T1000 (cell line): Measurements from ENCODE around the gene CTTN.
"Not testable (repeated sequence)": the region's sequence is repeated elsewhere in the genome, so short reads cannot be mapped to it uniquely, and the experiment has no call there.

Experiments
- DNase-seq: peaks from one replicate; lab custom pipeline; 2025; ENCODE audit warnings: mixed read lengths; lab: John Stamatoyannopoulos, UW

The CTTN gene

GRCh38 chr11:70381872-70382861 is 16.2 kb upstream of the CTTN start:
- no peak for DNase-seq

GRCh38 chr11:70383664-70384565 is 14.4 kb upstream of the CTTN start:
- DNase-seq, result no peak

- no peak for DNase-seq
Observed at GRCh38 chr11:70384566-70385152, 13.7 kb upstream of the CTTN start.

GRCh38 chr11:70387564-70387963 is 10.8 kb upstream of the CTTN start:
- no peak for DNase-seq

GRCh38 chr11:70389201-70389600 is 9.1 kb upstream of the CTTN start:
- no peak for DNase-seq

GRCh38 chr11:70390882-70391281 is 7.4 kb upstream of the CTTN start:
- DNase-seq, result not testable (repeated sequence)

GRCh38 chr11:70394211-70394950 is 3.9 kb upstream of the CTTN start:
- no peak for DNase-seq

GRCh38 chr11:70397336-70397982 is 870 bp upstream of the CTTN start:
- DNase-seq, result no peak

- no peak for DNase-seq
Observed at GRCh38 chr11:70398834-70399680, 728 bp downstream of the CTTN start.

- peak; percentile 91 for DNase-seq
Observed at GRCh38 chr11:70399681-70400112, 1.4 kb downstream of the CTTN start.

GRCh38 chr11:70400643-70401042 is 2.3 kb downstream of the CTTN start:
- no peak for DNase-seq

- DNase-seq, result no peak
Observed at GRCh38 chr11:70402016-70402415, 3.7 kb downstream of the CTTN start.

GRCh38 chr11:70402685-70403084 is 4.4 kb downstream of the CTTN start:
- DNase-seq, result no peak

- DNase-seq, result no peak
Observed at GRCh38 chr11:70404244-70404643, 5.9 kb downstream of the CTTN start.

- DNase-seq, result no peak
Observed at GRCh38 chr11:70405679-70406395, 7.5 kb downstream of the CTTN start.

GRCh38 chr11:70407121-70407520 is 8.8 kb downstream of the CTTN start:
- no peak for DNase-seq

GRCh38 chr11:70407814-70408213 is 9.5 kb downstream of the CTTN start:
- no peak for DNase-seq

- DNase-seq, result not testable (repeated sequence)
Observed at GRCh38 chr11:70408326-70408725, 10.0 kb downstream of the CTTN start.

GRCh38 chr11:70409437-70409836 is 11.1 kb downstream of the CTTN start:
- no peak for DNase-seq
